Globus pallidus (tissue), 1 donor: Measurements from ENCODE around the gene STXBP2.
A peak's percentile ranks its signal among the peaks of the same experiment; 100 is the strongest.
"Not testable (repeated sequence)": the region's sequence is repeated elsewhere in the genome, so short reads cannot be mapped to it uniquely, and the experiment has no call there.

ENCODE experiments used
- DNase-seq: peaks from one replicate; pipeline ENCODE4 v3.0.0-alpha.2; 2015; ENCODE audit warnings: low spot score

STXBP2 gene

DNA sequence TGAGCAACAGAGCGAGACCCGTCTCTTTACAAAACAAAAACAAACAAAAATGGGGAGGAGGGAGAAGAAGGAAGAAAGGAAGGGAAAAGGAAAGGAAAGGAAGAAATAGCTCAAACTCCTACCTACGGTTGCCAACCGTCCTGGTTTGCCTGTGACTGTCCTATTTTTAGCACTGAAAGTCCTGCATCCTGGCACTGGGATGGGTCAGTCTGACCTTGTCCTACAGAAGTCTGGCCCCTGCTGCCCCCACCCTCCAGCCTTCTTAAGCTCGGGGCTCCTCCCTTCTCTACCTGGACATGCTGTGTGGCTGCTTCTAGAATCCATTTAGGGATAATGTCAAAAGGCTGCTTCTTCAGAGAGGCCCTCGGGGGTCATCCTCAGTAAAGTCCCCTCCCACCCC lies 1.2 kb upstream of the STXBP2 start:
- no peak for DNase-seq

- DNase-seq: no peak
These were observed 606 bp upstream of the STXBP2 start for GRCh38 chr19:7636317-7636690.

GRCh38 chr19:7637374-7638256 lies 705 bp downstream of the STXBP2 start:
- no peak for DNase-seq

DNA sequence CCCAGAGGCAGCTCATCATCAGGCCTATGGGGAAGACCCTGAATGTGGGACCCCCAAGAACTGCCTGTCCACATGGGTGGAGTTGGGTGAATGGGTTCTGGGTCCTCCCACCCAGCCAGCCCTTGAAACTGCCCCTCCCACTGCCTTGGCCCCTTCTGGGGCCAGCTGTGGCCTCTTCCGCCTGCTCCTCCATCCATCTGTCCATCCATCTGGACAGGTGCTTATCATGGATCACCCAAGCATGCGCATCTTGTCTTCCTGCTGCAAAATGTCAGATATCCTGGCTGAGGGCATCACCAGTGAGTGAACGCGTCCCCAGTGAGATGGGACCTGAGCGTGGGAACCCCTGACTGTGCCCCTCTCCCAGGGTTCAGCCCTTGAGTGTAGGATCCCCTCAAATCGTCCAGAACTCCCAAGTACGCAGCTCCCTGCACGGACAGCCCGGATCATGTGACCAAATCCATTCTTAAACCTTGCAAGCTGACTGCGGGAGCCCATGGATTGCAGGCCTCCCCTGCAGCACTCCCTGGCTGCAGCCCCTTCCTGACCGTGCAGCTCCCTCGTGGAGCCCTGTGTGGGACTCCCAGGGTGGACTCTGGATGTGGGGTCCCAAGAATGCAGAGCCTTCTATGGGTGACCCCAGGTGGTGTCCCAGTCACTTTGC lies 2.0 kb downstream of the STXBP2 start:
- DNase-seq: no peak

- DNase-seq: no peak
These were observed 3.0 kb downstream of the STXBP2 start for GRCh38 chr19:7639863-7640348.

- DNase-seq: no peak
These were observed 3.9 kb downstream of the STXBP2 start for GRCh38 chr19:7640803-7641202.

GRCh38 chr19:7641290-7642276 lies 4.7 kb downstream of the STXBP2 start:
- DNase-seq: no peak

GRCh38 chr19:7642295-7643030 lies 5.6 kb downstream of the STXBP2 start:
- DNase-seq: no peak

DNA sequence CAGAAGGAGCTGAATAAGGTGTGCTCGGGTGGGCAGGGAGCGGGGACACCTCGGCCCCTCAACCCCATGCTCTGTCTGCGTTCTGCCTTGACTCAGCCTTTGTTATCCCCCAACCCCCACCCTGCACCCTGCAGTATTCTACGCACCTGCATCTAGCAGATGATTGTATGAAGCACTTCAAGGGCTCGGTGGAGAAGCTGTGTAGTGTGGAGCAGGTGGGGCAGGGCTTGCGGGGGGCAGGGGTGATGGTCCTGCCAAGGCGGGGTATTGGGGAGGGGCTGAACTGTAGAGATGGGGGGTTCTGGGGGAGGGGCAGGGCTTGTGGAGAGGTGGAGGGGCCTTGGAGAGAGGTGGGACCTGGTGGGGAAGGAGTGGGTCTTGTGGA lies 6.1 kb downstream of the STXBP2 start:
- DNase-seq: no peak

DNA sequence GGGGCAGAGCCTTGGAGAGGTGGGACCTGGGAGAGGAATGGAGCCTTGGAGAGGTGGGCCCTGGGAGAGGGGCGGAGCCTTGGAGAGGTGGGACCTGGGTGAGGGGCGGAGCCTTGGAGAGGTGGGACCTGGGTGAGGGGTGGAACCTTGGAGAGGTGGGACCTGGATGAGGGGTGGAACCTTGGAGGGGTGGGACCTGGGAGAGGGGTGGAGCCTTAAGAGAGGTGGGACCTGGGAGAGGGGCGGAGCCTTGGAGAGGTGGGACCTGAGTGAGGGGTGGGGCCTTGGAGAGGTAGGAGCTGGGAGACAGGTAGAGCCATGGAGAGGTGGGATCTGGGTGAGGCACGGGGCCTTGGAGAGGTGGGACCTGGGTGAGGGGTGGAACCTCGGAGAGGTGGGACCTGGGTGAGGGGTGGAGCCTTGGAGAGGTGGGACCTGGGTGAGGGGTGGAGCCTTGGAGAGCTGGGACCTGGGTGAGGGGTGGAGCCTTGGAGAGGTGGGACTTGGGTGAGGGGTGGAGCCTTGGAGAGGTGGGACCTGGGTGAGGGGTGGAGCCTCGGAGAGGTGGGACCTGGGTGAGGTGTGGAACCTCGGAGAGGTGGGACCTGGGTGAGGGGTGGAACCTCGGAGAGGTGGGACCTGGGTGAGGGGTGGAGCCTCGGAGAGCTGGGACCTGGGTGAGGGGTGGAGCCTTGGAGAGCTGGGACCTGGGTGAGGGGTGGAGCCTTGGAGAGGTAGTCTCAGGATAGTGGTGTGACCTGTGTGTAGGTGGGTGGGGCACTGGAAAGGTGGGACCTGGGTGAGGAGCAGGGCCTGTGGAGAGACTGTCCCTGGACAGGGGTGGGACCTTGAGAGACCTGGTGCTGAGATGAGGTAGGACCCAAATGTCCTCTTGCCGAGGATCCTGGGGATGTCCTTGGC lies 7.0 kb downstream of the STXBP2 start:
- DNase-seq: not testable (repeated sequence)

DNA sequence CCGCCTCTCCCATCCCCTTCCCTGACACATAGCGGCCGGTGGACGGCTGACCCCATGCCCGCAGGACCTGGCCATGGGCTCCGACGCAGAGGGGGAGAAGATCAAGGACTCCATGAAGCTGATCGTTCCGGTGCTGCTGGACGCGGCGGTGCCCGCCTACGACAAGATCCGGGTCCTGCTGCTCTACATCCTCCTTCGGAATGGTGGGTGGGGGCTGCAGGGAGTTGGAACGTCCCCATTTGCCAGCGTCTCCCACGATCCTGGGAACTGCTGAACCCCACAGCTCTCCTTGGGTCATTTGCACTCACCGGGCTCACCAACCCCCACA lies 7.6 kb downstream of the STXBP2 start:
- DNase-seq: no peak

GRCh38 chr19:7645163-7645562 lies 8.3 kb downstream of the STXBP2 start:
- no peak for DNase-seq

DNA sequence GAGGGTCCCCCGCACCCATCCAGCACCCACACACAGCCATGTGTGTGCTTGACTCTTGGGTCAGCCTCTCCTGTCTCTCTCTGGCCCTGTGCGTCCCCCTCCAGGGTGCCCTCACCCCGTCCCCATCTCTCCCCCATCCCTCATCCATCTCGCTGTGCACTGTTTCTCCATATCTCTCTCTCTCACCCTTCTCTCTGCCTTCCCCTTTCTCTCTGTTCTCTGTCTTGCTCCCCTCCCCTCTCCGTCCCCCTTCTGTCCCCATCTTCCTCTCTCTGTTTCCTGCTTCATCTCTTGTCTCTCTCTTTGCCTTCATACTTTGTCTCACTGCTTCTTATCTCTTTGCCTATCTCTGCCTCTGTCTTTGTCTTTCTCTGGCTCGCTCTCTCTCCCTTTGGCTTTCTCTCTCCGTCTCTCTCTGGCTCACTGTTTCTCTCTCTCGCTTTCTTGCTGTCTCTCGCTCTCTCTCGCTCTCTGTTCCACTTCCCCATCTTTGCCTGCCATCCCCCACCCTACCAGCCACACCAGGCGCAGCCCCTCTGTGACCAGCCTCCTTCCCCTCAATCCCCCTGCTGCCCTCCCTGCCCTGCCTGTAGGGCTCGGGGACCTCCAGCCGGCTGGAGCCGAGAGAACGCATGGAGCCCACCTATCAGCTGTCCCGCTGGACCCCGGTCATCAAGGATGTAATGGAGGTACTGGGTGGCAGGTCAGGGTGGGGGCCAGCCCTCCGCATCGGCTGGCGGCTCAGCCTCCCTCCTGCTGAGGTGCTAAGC lies 8.9 kb downstream of the STXBP2 start:
- DNase-seq: no peak

DNA sequence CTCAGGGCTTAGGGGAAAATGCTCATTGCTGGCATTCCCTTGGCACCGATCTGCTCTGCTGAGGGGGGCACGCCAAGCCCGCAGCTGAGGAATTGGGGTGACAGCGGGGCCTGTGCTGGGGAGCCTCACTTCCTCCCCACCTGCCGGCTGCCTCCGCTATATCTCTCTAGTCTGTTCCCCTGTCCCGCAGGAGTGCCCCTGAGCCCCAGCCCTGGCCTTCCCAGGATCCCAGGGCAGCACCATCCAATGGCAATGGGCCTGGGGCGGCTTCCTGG lies 9.5 kb downstream of the STXBP2 start:
- DNase-seq: no peak

- no peak for DNase-seq
These were observed 10.2 kb downstream of the STXBP2 start for GRCh38 chr19:7647156-7647555.

GRCh38 chr19:7648265-7649014 lies 11.5 kb downstream of the STXBP2 start:
- no peak for DNase-seq

DNA sequence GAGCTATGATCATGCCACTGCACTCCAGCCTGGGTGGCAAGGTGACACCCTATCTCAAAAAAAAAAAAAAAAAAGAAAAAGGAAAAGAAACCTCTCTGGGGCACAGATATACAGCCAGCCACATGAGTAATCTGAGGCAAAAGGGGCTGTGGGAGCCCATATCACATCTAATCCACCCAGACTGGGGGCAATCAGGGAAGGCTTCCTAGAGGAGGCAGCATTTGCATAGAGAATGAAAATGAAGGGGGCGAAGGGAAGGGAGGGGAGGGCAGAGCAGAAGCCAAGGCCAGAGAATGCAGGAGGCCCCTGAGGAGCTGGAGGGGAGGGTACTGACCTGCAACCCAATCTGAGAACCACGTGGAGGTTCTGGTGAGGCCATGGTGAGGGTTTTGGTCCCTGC lies 13.2 kb downstream of the STXBP2 start:
- no peak for DNase-seq

GRCh38 chr19:7652061-7652641 lies 15.2 kb downstream of the STXBP2 start:
- peak; percentile 46 for DNase-seq

DNA sequence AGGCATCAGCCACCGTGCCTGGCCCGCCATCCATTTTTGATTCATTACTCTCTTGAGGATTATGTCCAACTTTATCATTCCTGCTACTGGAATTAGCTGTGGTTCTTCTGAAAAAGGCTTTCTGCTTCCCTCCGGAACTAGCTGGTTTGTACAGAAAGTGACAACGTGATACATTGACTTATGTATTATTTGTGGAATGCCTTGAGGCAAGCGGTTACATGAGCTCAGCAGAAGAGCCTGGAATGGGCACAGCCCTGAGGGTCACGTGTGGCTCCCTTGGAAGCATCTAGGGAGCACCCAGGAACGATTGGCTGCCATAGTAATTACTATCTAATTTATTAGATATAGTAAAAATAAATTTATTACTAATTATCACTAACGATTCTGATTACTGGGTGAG lies 17.5 kb downstream of the STXBP2 start:
- DNase-seq: no peak
